Muscle of arm (tissue), 12 donors: ENCODE data around the gene CPSF7. TPM values are rescaled to one million over a fixed set of nuclear protein-coding genes. Genes with fewer than 3 reads are reported as not detected.
A peak's percentile ranks its signal among the peaks of the same experiment; 100 is the strongest.
"Not testable (repeated sequence)": the region's sequence is repeated elsewhere in the genome, so short reads cannot be mapped to it uniquely, and the experiment has no call there.

Source experiments
- DNase-seq: peaks from one replicate; pipeline ENCODE4 v3.0.0-alpha.2; 2013
- polyA plus RNA-seq, 12 donors: library from polyadenylated mRNA; unstranded; fragments of 120-200 nt; gene quantifications; one replicate each; pipeline ENCODE4 v1.2.1, GENCODE V29; 2013; ENCODE audit not compliant: insufficient read length in 12 of 12

The CPSF7 gene
- polyA plus RNA-seq, 12 donors: 65.5 to 116 (median 74.9) TPM; not detected in 1

- no peak for DNase-seq
Measured at GRCh38 chr11:61447601-61448551, 18.1 kb upstream of the CPSF7 start.

GRCh38 chr11:61446211-61446651 is 16.5 kb upstream of the CPSF7 start:
- peak; percentile 83 for DNase-seq

- no peak for DNase-seq
Measured at GRCh38 chr11:61445516-61445915, 15.7 kb upstream of the CPSF7 start.

GRCh38 chr11:61442616-61443015 is 12.8 kb upstream of the CPSF7 start:
- DNase-seq: no peak

GRCh38 chr11:61439615-61440014 is 9.8 kb upstream of the CPSF7 start:
- DNase-seq: no peak

- DNase-seq: no peak
Measured at GRCh38 chr11:61437496-61437895, 7.7 kb upstream of the CPSF7 start.

- DNase-seq: not testable (repeated sequence)
Measured at GRCh38 chr11:61430839-61431238, 1.1 kb upstream of the CPSF7 start.

- DNase-seq: peak; percentile 73
Measured at GRCh38 chr11:61429346-61429690, 457 bp downstream of the CPSF7 start.

DNA sequence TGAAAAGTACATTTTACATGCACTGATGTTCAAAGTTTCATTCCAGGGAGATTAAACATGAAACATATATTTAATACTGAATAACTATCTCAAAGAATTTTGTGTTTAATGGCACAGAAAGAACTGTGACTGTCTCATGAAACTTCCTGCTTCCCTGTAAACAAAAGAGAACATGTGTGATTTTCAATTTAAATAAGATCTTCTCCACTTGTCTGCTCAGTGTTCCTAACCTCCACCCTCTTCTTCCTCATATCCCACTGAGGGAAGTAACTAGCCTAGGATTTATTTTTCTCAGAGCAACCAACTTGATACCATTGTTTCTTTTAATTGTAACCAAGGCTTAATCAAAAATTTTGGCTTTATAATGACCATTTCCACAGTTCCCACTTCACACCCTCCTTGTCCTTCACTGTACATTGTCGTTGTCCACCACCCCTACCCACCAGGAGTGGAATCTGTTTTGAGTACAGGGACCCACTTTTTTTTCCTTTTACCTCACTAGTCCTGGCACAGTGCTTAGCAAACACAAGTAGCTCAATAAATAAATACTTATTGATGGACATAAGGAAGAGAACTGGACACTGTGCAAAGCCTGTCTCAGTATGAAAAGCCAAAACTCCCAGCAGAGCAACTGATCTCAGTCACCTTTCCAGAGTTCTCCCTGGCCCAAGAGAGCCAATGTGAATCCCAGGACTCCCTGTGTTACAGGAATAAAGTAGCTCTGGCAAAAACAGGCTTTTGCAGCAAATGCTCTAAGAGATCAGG is 4.2 kb downstream of the CPSF7 start:
- DNase-seq: no peak

DNA sequence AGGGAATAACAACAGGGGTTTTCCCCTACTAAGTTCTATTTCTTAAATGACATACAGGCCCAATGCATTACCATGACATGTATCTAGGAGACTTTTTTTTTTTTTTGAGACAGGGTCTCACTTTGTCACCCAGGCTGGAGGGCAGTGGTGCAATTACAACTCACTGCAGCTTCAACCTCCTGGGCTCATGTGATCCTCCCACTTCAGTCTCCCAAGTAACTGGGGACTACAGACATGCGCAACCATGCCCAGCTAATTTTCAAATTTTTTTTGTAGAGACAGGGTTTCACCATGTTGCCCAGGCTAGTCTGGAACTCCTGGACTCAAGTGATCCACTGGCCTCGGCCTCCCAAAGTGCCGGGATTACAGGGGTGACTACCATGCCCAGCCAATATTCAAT is 7.5 kb downstream of the CPSF7 start:
- no peak for DNase-seq

DNA sequence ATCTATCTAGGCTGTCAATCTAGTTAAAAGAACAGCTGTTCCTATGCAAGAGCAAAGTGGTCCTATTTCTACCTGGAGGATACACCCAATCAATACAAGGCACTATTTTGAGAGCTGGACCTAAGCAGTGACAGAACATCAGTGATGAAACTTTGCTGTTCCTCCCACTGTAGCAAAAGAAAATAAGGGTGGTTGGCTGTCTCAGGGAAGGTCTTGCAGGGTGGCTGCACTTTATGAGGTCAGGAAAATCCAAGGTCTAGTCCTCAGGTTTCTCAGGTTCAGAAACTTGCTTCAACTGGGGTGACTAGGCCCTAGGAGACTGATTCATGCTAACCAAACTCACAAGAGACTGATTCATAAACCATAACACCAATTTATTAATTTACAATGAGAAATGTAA is 11.6 kb downstream of the CPSF7 start:
- DNase-seq: no peak

GRCh38 chr11:61417670-61418069 is 12.1 kb downstream of the CPSF7 start:
- DNase-seq: peak; percentile 30

DNA sequence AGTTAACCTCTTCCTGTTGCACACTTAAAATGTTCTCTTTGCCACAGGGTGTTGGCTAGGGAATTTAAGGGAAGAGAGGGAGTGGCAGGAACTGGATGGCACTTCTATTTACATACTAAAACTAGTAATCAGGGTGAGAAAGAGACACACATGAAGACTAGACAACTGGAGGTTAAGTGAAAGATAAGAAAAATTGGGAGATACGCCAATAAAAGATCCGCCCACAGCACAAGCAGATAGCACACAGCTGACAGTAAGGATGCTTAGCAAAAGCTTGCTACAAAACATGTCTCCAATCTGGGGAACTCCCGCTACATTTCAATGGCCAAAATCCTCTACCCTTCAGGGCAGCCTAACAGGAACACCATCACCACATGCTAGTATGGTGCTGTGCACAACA is 12.8 kb downstream of the CPSF7 start:
- DNase-seq: no peak

DNA sequence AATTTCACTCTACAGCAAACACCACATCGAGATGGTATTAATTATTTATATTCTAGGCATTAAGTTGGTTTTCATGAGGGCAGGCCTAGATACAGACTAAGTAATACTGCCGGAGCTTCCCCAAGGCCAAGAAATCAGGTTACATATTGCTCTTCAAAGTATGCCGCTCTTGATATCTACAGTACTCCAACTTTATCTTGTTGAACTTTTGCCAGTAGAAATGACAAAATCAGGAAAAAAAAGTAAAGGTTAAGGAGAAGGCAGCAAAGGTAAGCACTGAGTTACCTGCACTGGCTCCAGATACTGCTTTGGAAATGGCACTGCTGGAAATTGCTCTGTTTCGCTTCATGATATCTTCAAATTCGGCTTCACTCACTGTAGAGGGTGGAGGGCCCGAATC is 14.4 kb downstream of the CPSF7 start:
- no peak for DNase-seq

DNA sequence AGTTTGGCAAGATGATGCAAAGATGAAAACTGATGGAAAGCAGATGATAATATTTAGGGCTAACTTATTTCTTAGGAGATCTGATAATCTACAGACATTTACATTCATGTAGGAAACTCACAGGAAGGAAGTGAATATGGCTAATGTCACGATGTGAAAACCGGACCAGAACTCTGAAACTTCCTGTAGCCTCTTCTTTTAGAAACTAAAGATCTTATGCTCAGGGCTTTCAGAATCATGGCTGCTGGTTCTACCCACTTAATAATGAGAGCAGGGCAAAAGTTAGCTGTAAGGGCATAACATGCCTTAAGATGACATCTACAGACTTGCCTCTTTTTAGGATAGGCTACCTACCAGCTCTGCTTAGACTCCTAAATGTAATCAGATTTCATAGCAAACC is 15.2 kb downstream of the CPSF7 start:
- no peak for DNase-seq

DNA sequence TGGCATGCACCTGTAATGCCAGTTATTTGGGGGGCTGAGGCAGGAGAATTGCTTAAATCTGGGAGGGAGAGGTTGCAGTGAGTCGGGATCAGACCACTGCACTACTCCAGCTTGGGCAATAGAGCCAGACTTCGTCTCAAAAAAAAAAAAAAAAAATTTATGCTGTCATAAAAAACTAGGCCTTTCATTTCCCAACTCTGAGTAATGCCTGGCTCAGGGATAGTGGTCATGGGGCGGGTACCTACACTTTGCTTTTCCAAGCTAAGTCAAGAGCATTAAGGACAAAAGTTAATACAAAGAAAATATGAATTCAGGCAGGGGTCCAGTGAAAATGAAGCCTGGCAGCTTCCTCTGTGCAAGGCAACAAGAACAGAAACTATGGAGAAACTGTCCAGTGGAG is 16.3 kb downstream of the CPSF7 start:
- DNase-seq: no peak

- DNase-seq: no peak
Measured at GRCh38 chr11:61411589-61411988, 18.2 kb downstream of the CPSF7 start.

DNA sequence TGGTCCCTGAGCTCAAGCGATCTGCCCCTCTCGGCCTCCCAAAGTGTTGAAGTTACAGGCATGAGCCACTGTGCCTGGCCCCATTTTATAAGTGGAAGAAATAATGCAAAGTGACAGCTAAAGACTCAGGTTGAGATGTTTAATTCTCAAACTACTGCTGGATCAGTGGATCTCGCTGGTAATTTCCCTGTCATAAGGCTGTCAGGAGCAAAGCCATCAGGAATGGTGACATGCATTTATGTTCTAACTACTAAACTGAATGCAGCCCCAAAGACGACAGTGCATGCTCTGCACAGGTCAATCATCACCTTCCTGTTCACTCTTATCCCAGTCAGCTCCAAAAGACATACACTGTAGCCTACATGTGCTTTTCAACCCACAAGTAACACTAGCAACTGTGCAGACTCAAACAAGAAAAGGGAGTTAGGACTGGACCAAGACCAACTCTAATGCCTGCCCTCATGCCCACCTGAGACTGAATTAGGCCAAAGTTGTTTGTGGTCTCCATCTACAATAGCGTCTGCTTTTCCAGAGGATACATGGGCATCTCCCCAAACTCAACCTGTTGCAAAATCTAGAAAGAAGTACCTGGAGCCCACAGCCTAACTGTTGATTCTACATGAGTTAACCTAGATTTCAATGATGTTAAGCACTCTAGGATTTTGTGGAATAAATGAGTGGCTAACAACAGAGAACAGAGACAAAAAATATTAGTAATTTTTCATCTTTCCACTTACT is 22.6 kb downstream of the CPSF7 start:
- no peak for DNase-seq

- DNase-seq: no peak
Measured at GRCh38 chr11:61406067-61406466, 23.7 kb downstream of the CPSF7 start.

DNA sequence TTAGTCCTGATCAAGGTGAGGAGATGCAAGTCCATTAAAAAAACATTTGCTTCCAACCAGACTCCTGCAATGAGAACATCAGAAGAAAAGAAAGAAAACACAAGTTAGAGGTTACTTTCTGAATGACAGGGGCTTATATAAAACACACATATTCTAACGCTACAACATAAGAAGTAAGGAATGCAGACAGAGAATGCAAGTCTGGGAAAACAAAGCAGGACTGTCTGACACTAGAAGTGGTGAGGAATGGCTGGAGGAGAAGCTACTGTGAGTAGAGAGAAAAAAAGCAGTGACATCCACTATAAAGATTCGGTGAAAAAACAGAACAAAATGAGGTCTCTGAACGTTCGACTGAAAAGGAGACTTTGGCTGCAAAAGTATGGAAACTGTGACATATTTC is 25.1 kb downstream of the CPSF7 start:
- DNase-seq: no peak

DNA sequence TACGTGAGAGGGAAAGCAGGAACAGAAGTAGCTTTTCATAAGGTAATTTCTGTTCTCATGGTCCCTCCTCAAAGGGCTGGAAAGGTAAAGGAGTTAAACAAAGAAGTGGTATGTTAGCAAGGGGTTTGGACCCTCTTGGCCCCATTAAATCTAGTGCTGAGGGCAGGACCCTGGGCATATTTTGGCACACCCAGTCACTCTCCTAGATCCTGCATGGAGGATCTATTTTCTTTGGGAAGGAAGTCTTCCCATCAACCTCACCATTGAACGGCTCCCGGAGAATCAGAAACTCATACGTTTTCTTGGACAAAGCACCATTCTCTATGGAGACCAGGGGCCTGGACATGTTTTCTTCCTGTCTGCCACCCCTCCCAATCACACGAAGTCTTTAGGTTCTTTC is 25.7 kb downstream of the CPSF7 start:
- no peak for DNase-seq

- no peak for DNase-seq
Measured at GRCh38 chr11:61403658-61404057, 26.1 kb downstream of the CPSF7 start.
